GM19099 (cell line): ENCODE data around the gene CCT7.

Experiments
- POLR2A ChIP-seq: IDR thresholded peaks from 3 replicates; pipeline ENCODE4 v1.6.1; 2011; ENCODE audit warnings: low read depth; ENCODE audit not compliant: insufficient read length; ENCODE audit errors: extremely low read depth

Gene CCT7

GRCh38 chr2:73215254-73215653 lies 18.9 kb upstream of the CCT7 start:
- TF ChIP-seq POLR2A, result no peak

GRCh38 chr2:73217160-73217559 lies 16.9 kb upstream of the CCT7 start:
- no peak for TF ChIP-seq POLR2A

GRCh38 chr2:73217826-73218225 lies 16.3 kb upstream of the CCT7 start:
- TF ChIP-seq POLR2A, result no peak

GRCh38 chr2:73218298-73218697 lies 15.8 kb upstream of the CCT7 start:
- no peak for TF ChIP-seq POLR2A

GRCh38 chr2:73223821-73224220 lies 10.3 kb upstream of the CCT7 start:
- no peak for TF ChIP-seq POLR2A

GRCh38 chr2:73225513-73226360 lies 8.4 kb upstream of the CCT7 start:
- no peak for TF ChIP-seq POLR2A

- TF ChIP-seq POLR2A, result no peak
Measured at GRCh38 chr2:73227086-73227485, 7.0 kb upstream of the CCT7 start.

- no peak for TF ChIP-seq POLR2A
Measured at GRCh38 chr2:73228631-73229030, 5.5 kb upstream of the CCT7 start.

GRCh38 chr2:73232403-73233153 lies 1.5 kb upstream of the CCT7 start:
- no peak for TF ChIP-seq POLR2A

GRCh38 chr2:73233154-73233931 lies 765 bp upstream of the CCT7 start, which contains the start of gene PRADC1:
Gene PRADC1, minus strand, starts transcription at chr2:73233239. Its CDS starts 79 bp downstream, at chr2:73233160.
- TF ChIP-seq POLR2A, result peak; percentile 68

GRCh38 chr2:73235315-73236028 lies 1.4 kb downstream of the CCT7 start:
- TF ChIP-seq POLR2A, result no peak

GRCh38 chr2:73237168-73237567 lies 3.1 kb downstream of the CCT7 start:
- no peak for TF ChIP-seq POLR2A

GRCh38 chr2:73238149-73238548 lies 4.0 kb downstream of the CCT7 start:
- TF ChIP-seq POLR2A, result no peak

GRCh38 chr2:73238976-73239375 lies 4.9 kb downstream of the CCT7 start:
- no peak for TF ChIP-seq POLR2A

GRCh38 chr2:73239776-73240175 lies 5.7 kb downstream of the CCT7 start:
- TF ChIP-seq POLR2A, result no peak
